ENCODE measurements around the gene RPH3AL. TPM values are rescaled to one million over a fixed set of nuclear protein-coding genes. Genes with fewer than 3 reads are reported as not detected.
A peak's percentile ranks its signal among the peaks of the same experiment; 100 is the strongest.

The RPH3AL gene
- total RNA-seq, 1 donor = 2.9 TPM

GRCh38 chr17:266701-267667 lies 85.6 kb downstream of the RPH3AL start:
- Histone ChIP-seq H3K4me1 (ENCODE audit: insufficient read depth, low read length) (peaks cover 3% of the 10 kb centered on the region), H3K4me2 (ENCODE audit: insufficient read depth, low read length) (peak overlapping the region; percentile 34), H2AFZ (ENCODE audit: low read length) (peak overlapping the region; percentile 28), H3K4me3 (ENCODE audit: insufficient read depth, low read length) (peak overlapping the region; percentile 27), H3K27me3 (ENCODE audit: insufficient read depth, low read length) (no peaks in the 10 kb centered on the region), H3K79me2 (ENCODE audit: insufficient read depth, low read length) (no peaks in the 10 kb centered on the region), H4K20me1 (ENCODE audit: insufficient read depth, low read length) (no peaks in the 10 kb centered on the region), H3K27ac (ENCODE audit: low read depth, low read length) (no peak overlapping the region), H3K9me3 (ENCODE audit: low read depth, low read length) (no peaks in the 10 kb centered on the region), H3K36me3 (ENCODE audit: insufficient read depth, low read length) (no peaks in the 10 kb centered on the region)
- no peak for TF ChIP-seq CTCF (IDR thresholded peaks at IDR 0.05; ENCODE audit: extremely low read depth, low read depth, low read length)
- DNase-seq (ENCODE audit: insufficient read length, low spot score, missing footprints) = peak; percentile 93

GRCh38 chr17:266219-266618 lies 86.4 kb downstream of the RPH3AL start:
- Histone ChIP-seq H3K27me3 (ENCODE audit: insufficient read depth, low read length) (no peaks in the 10 kb centered on the region), H3K4me1 (ENCODE audit: insufficient read depth, low read length) (peaks cover 3% of the 10 kb centered on the region), H3K9me3 (ENCODE audit: low read depth, low read length) (no peaks in the 10 kb centered on the region), H3K79me2 (ENCODE audit: insufficient read depth, low read length) (no peaks in the 10 kb centered on the region), H3K4me3 (ENCODE audit: insufficient read depth, low read length) (no peak overlapping the region), H3K27ac (ENCODE audit: low read depth, low read length) (no peak overlapping the region), H2AFZ (ENCODE audit: low read length) (no peak overlapping the region), H4K20me1 (ENCODE audit: insufficient read depth, low read length) (no peaks in the 10 kb centered on the region), H3K36me3 (ENCODE audit: insufficient read depth, low read length) (no peaks in the 10 kb centered on the region), H3K4me2 (ENCODE audit: insufficient read depth, low read length) (no peak overlapping the region)
- no peak for DNase-seq (ENCODE audit: insufficient read length, low spot score, missing footprints)
- TF ChIP-seq CTCF (IDR thresholded peaks at IDR 0.05; ENCODE audit: extremely low read depth, low read depth, low read length) = no peak

- peak; percentile 3 for DNase-seq (ENCODE audit: insufficient read length, low spot score, missing footprints)
- peaks cover 3% of the 10 kb centered on the region for H3K4me1 ChIP-seq (ENCODE audit: insufficient read depth, low read length)
- H3K79me2 ChIP-seq (ENCODE audit: insufficient read depth, low read length) = no peaks in the 10 kb centered on the region
- H3K9me3 ChIP-seq (ENCODE audit: low read depth, low read length) = no peaks in the 10 kb centered on the region
- no peak overlapping the region for H3K4me2 ChIP-seq (ENCODE audit: insufficient read depth, low read length)
- no peaks in the 10 kb centered on the region for H3K36me3 ChIP-seq (ENCODE audit: insufficient read depth, low read length)
- no peak overlapping the region for H3K4me3 ChIP-seq (ENCODE audit: insufficient read depth, low read length)
- H4K20me1 ChIP-seq (ENCODE audit: insufficient read depth, low read length) = no peaks in the 10 kb centered on the region
- no peak overlapping the region for H3K27ac ChIP-seq (ENCODE audit: low read depth, low read length)
- no peaks in the 10 kb centered on the region for H3K27me3 ChIP-seq (ENCODE audit: insufficient read depth, low read length)
- TF ChIP-seq CTCF (IDR thresholded peaks at IDR 0.05; ENCODE audit: extremely low read depth, low read depth, low read length) = no peak
- H2AFZ ChIP-seq (ENCODE audit: low read length) = no peak overlapping the region
Observed at GRCh38 chr17:265718-266117, 86.9 kb downstream of the RPH3AL start.

GRCh38 chr17:263773-264172 lies 88.8 kb downstream of the RPH3AL start:
- Histone ChIP-seq H3K27me3 (ENCODE audit: insufficient read depth, low read length) (no peaks in the 10 kb centered on the region), H3K4me3 (ENCODE audit: insufficient read depth, low read length) (no peak overlapping the region), H3K4me2 (ENCODE audit: insufficient read depth, low read length) (no peak overlapping the region), H3K27ac (ENCODE audit: low read depth, low read length) (no peak overlapping the region), H4K20me1 (ENCODE audit: insufficient read depth, low read length) (no peaks in the 10 kb centered on the region), H3K9me3 (ENCODE audit: low read depth, low read length) (no peaks in the 10 kb centered on the region), H3K4me1 (ENCODE audit: insufficient read depth, low read length) (peaks cover 3% of the 10 kb centered on the region), H3K36me3 (ENCODE audit: insufficient read depth, low read length) (no peaks in the 10 kb centered on the region), H3K79me2 (ENCODE audit: insufficient read depth, low read length) (no peaks in the 10 kb centered on the region), H2AFZ (ENCODE audit: low read length) (no peak overlapping the region)
- TF ChIP-seq CTCF (IDR thresholded peaks at IDR 0.05; ENCODE audit: extremely low read depth, low read depth, low read length) = no peak
- DNase-seq (ENCODE audit: insufficient read length, low spot score, missing footprints) = peak; percentile 1

All from osteoblast (primary cell).